Stomach (tissue), 9 donors: ENCODE measurements around the gene SOCS7. TPM values are rescaled to one million over a fixed set of nuclear protein-coding genes. Genes with fewer than 3 reads are reported as not detected.

Source experiments
- DNase-seq, 2 donors: peaks; one replicate each; pipeline versions ENCODE4 v3.0.0 to v3.0.0-alpha.2; 2013 to 2019
- H3K27ac ChIP-seq, 5 donors: fragments of 200-600 bp in 4 of 5; sonication (generic) in 4 of 5; one replicate each; pipeline ENCODE4 v1.5.1; 2013 to 2019; ENCODE audit warnings: mild to moderate bottlenecking in 1 of 5, moderate library complexity in 1 of 5
- H3K27me3 ChIP-seq, 3 donors: fragments of 200-600 bp; sonication (generic); one replicate each; pipeline ENCODE4 v1.5.1; 2017 to 2019; ENCODE audit warnings: mixed run types in 1 of 3
- H3K36me3 ChIP-seq, 4 donors: fragments of 200-600 bp; sonication (generic); 1 replicate in 3 of 4; 2 replicates in 1 of 4; pipeline ENCODE4 v1.5.1; 2016 to 2019
- H3K4me1 ChIP-seq, 4 donors: fragments of 200-600 bp; sonication (generic); one replicate each; pipeline ENCODE4 v1.5.1; 2016 to 2019
- H3K4me3 ChIP-seq, 4 donors: fragments of 200-600 bp; sonication (generic) in 3 of 4; one replicate each; pipeline ENCODE4 v1.5.1; 2016 to 2019; ENCODE audit warnings: mild to moderate bottlenecking in 1 of 4
- H3K9me3 ChIP-seq, 4 donors: fragments of 200-600 bp; sonication (generic); one replicate each; pipeline ENCODE4 v1.5.1; 2016 to 2019
- CTCF ChIP-seq, 7 experiments: fragments of 450-650 bp in 4 of 7; fragments of 200-600 bp in 3 of 7; sonication (generic) in 3 of 7; IDR thresholded peaks; one replicate each; pipeline ENCODE4 v1.5.1; 2016 to 2019; ENCODE audit warnings: antibody characterized with exemption in 7 of 7, control low read depth in 2 of 7, mild to moderate bottlenecking in 1 of 7
- EP300 ChIP-seq: sonication (generic); formaldehyde crosslinking; IDR thresholded peaks from one replicate; pipeline ENCODE4 v1.6.1; 2017; ENCODE audit warnings: antibody characterized with exemption
- POLR2A ChIP-seq, 4 donors: fragments of 450-650 bp; IDR thresholded peaks; one replicate each; pipeline ENCODE4 v1.6.1; 2016; ENCODE audit warnings: antibody characterized with exemption in 4 of 4, control low read depth in 2 of 4, mild to moderate bottlenecking in 1 of 4, moderate library complexity in 1 of 4
- POLR2AphosphoS5 ChIP-seq, 3 donors: sonication (generic); formaldehyde crosslinking; IDR thresholded peaks; one replicate each; pipeline ENCODE4 v1.6.1; 2016; ENCODE audit warnings: antibody characterized with exemption in 3 of 3
- WGBS, 5 donors: extraction: QIAGEN DNeasy Blood & Tissue Kit in 3 of 5; methylation state at CpG; one replicate each; pipeline versions ENCODE4 v1.1.5 to v1.1.7; 2013 to 2018; 5-methylcytosine and 5-hydroxymethylcytosine counted together
- intact Hi-C: fragments of 100-400 bp; cut with DNase I; formaldehyde crosslinking; loops from one replicate; pipeline ENCODE4 v1.15.1; 2023; ENCODE audit warnings: low total_unique reads
- polyA plus RNA-seq, 3 donors: library from polyadenylated mRNA; stranded (reverse); fragments of 200-250 nt; gene quantifications; one replicate each; pipeline ENCODE4 v1.2.3, GENCODE V29; 2013
- total RNA-seq, 5 donors: library from RNA; depleted of rRNA; stranded (reverse); fragments of >200 nt; gene quantifications; one replicate each; pipeline versions ENCODE4 v1.1.0 to v1.2.3, GENCODE V29; 2014 to 2016
- donor health status: healthy with polysubstance abuse.
- donor health status: Bipolar disorder and iron deficiency.
- donor health status: healthy.

Gene SOCS7
- total and polyA plus RNA-seq, 8 donors, result 2.5 to 52.4 (median 11.3) TPM

DNA sequence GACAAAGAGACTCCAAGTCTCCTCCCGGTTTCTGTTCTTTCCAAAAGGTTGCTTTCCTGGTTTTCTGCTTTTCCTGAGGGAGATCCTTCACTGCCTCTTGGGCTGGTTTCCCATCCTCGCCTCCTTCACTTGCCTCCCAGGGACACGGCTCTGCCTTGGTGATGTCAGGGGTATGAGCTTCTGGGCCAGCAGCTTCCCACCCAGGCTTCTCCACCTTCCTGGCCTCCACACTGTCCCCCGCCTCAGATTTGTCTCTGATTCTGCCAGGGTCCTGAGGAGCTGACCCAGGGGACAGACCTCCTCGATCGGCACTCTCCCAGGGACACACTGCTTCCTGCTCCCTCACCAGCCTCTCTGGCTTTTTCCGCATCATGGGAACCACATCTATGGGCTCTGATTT is 22.4 kb upstream of the SOCS7 start:
- H3K27me3 ChIP-seq, result peaks cover 0 to 44% (median 0%) of the 10 kb centered on the region in 3 donors
- no peak for TF ChIP-seq POLR2AphosphoS5 (IDR thresholded peaks at IDR 0.05)
- no peak for TF ChIP-seq EP300
- TF ChIP-seq POLR2A (IDR thresholded peaks at IDR 0.05), result no peak
- TF ChIP-seq CTCF (IDR thresholded peaks at IDR 0.05), result no peak
- H3K4me1 ChIP-seq, result peaks cover 8 to 31% (median 14%) of the 10 kb centered on the region in 4 donors
- H3K4me3 ChIP-seq, result no peak overlapping the region
- H3K27ac ChIP-seq, result no peak overlapping the region
- no peaks in the 10 kb centered on the region for H3K36me3 ChIP-seq
- intact Hi-C loops, result no loop called here
- DNase-seq, result no peak
- no peaks in the 10 kb centered on the region for H3K9me3 ChIP-seq
- WGBS, 5 donors, result 87 to 93% (median 89%) methylated on average over 7 of the region's 7 CpGs

DNA sequence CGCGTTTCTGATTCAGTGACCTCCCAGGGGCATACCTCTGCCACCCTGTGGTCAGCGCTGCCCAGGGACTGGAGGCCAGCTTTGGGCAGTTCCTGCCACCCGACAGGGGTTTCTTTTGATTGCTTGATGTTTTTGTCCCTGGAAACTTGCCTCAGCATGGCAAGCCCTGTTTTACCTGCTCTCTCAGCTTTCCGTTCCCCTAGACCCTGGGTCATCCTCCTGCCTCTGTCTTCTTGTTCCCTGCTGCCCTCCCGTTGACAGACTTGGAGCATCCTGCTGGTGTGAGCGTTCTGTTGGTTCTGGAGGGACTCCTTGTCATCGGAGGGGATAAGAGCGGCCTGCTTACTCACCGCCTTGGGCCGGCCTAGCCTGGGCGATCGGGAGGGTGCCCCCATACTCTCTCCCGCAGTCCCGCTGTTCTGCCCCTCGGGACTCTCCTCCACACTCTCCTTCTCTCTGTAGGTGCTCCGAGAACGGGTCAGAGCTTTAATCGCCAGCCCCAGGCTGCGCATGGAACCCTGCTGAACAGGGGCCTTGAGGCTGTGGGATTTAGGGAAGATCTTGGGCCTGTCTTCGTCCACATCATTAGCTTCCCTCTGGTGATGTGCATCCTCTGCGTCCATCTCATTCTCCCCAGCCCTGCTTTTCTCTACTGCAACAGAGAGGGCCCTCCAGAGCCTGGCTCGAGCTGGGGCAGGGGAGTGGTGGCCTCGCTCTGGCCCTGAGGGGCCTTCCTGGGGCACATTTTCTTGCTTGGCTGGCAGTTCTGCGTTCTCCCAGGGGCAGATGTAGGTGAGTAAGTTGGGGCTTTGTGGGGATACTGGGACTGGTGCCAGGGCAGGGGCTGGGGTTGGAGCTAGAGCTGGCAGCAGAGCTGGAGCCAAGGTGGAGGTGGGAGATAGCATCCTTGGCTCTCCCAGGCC is 21.6 kb upstream of the SOCS7 start:
- Histone ChIP-seq H3K27ac (no peak overlapping the region), H3K9me3 (no peaks in the 10 kb centered on the region), H3K27me3 (peaks cover 0 to 52% (median 0%) of the 10 kb centered on the region in 3 donors), H3K4me3 (no peak overlapping the region), H3K36me3 (no peaks in the 10 kb centered on the region), H3K4me1 (peaks cover 0 to 23% (median 7%) of the 10 kb centered on the region in 4 donors)
- peak in 1 of 2 donors; percentile 1 for DNase-seq
- TF ChIP-seq EP300 (no peak), POLR2AphosphoS5 (IDR thresholded peaks at IDR 0.05) (no peak), POLR2A (IDR thresholded peaks at IDR 0.05) (no peak)
- 92 to 93% (median 93%) methylated on average over 22 to 25 of the region's 25 CpGs for WGBS, 5 donors
- intact Hi-C loops, result no loop called here

DNA sequence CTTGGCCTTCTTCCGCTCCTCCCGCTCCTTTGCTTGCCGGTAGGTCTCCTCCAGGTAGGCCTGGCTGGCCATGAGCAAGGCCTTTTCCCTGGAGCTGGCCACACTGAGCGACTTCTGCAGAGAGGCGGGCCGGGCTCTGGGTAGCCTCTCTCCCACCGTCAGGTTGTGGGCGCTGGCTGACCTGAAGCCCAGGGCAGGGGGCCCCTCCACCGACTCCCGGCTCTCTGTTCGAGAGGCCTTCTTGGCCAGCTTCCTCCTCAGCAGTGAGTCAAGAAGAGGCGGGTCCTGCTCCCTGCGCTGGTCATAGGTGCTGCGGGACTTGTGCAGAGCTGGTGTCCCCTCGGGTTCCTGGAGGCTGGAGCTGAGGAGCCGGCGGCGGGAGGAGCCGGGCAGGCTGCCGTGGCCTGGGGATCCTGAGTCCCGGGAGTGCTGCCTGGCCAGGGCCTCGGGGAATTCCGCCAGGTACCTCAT is 20.7 kb upstream of the SOCS7 start:
- 50 to 73% (median 56%) methylated on average over 16 to 23 of the region's 23 CpGs for WGBS, 5 donors
- TF ChIP-seq POLR2A (IDR thresholded peaks at IDR 0.05) (no peak), CTCF (IDR thresholded peaks at IDR 0.05) (no peak), EP300 (no peak), POLR2AphosphoS5 (IDR thresholded peaks at IDR 0.05) (no peak)

DNA sequence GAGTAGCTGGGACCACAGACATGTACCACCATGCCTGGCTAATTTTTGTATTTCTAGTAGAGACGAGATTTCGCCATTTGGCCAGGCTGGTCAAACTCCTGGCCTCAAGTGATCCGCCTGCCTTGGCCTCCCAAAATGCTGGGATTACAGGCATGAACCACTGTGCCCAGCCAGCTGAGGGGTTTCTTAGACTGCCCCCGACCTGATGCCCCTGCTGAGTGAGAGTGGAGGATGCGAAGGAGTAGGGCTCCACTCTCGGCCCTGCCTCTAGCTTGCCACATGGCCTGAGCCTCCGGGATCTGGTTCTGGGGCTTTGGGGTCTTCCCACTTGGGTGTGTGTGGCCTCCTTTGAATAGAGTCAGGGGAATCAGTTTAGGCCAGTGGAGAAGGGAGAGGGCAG is 18.9 kb upstream of the SOCS7 start:
- no peak for DNase-seq
- no peaks in the 10 kb centered on the region for H3K36me3 ChIP-seq
- intact Hi-C loops, result no loop called here
- H3K27ac ChIP-seq, result no peak overlapping the region
- WGBS, 5 donors, result 87 to 94% (median 90%) methylated on average over 4 to 7 of the region's 7 CpGs
- TF ChIP-seq CTCF (IDR thresholded peaks at IDR 0.05) (no peak), EP300 (no peak), POLR2AphosphoS5 (IDR thresholded peaks at IDR 0.05) (no peak), POLR2A (IDR thresholded peaks at IDR 0.05) (no peak)
- no peak overlapping the region for H3K4me3 ChIP-seq
- H3K27me3 ChIP-seq, result peaks cover 0 to 53% (median 0%) of the 10 kb centered on the region in 3 donors
- peaks cover 0 to 7% (median 0%) of the 10 kb centered on the region in 4 donors for H3K4me1 ChIP-seq
- no peaks in the 10 kb centered on the region for H3K9me3 ChIP-seq

More for the DNA sequence above, 20.7 kb upstream of the SOCS7 start:
- intact Hi-C loops, result no loop called here
- peak in 1 of 2 donors; percentile 51 for DNase-seq
- Histone ChIP-seq H3K4me1 (peaks cover 0 to 17% (median 1%) of the 10 kb centered on the region in 4 donors), H3K9me3 (no peaks in the 10 kb centered on the region), H3K27me3 (peaks cover 0 to 53% (median 0%) of the 10 kb centered on the region in 3 donors), H3K27ac (no peak overlapping the region), H3K4me3 (no peak overlapping the region), H3K36me3 (no peaks in the 10 kb centered on the region)
